HUDEP-2 (cell line): ENCODE data around the gene TMEM145.
"Not testable (repeated sequence)": the region's sequence is repeated elsewhere in the genome, so short reads cannot be mapped to it uniquely, and the experiment has no call there.

Source experiments
- DNase-seq, 76 experiments: peaks; one replicate each; lab custom pipeline; 2025; ENCODE audit not compliant: unreplicated experiment in 76 of 76; lab: John Stamatoyannopoulos, UW

TMEM145 gene

GRCh38 chr19:42331333-42331732, 18.2 kb downstream of the TMEM145 start:
- not testable (repeated sequence) for DNase-seq

- no peak for DNase-seq
Measured at GRCh38 chr19:42332059-42332458, 18.9 kb downstream of the TMEM145 start.

GRCh38 chr19:42333018-42333417, 19.9 kb downstream of the TMEM145 start:
- DNase-seq = no peak

- no peak for DNase-seq
Measured at GRCh38 chr19:42333975-42334696, 21.0 kb downstream of the TMEM145 start.

GRCh38 chr19:42334697-42335373, 21.7 kb downstream of the TMEM145 start:
- no peak for DNase-seq

GRCh38 chr19:42335374-42335936, 22.3 kb downstream of the TMEM145 start:
- no peak for DNase-seq

GRCh38 chr19:42335971-42336370, 22.9 kb downstream of the TMEM145 start:
- no peak for DNase-seq

GRCh38 chr19:42339126-42339860, 26.2 kb downstream of the TMEM145 start:
- DNase-seq = not testable (repeated sequence)

GRCh38 chr19:42339922-42340321, 26.8 kb downstream of the TMEM145 start:
- not testable (repeated sequence) for DNase-seq

- DNase-seq = no peak
Measured at GRCh38 chr19:42343344-42344110, 30.4 kb downstream of the TMEM145 start.

- no peak for DNase-seq
Measured at GRCh38 chr19:42344336-42344893, 31.3 kb downstream of the TMEM145 start.

GRCh38 chr19:42345191-42345812, 32.2 kb downstream of the TMEM145 start:
- DNase-seq = no peak

- DNase-seq = no peak
Measured at GRCh38 chr19:42348211-42348610, 35.1 kb downstream of the TMEM145 start.

- no peak for DNase-seq
Measured at GRCh38 chr19:42349378-42350107, 36.4 kb downstream of the TMEM145 start.

GRCh38 chr19:42350417-42350816, 37.3 kb downstream of the TMEM145 start:
- DNase-seq = no peak

- DNase-seq = no peak
Measured at GRCh38 chr19:42351079-42351735, 38.1 kb downstream of the TMEM145 start.

GRCh38 chr19:42352301-42353259, 39.5 kb downstream of the TMEM145 start:
- peak in 11 of 76 experiments; percentile 15 to 58 (median 24) for DNase-seq
